ENCODE results near the gene BBS12.

- TF ChIP-seq TAF1 (IDR thresholded peaks at IDR 0.05; ENCODE audit: low read depth) (no peak), MAX (IDR thresholded peaks at IDR 0.05) (no peak), REST (IDR thresholded peaks at IDR 0.05; ENCODE audit: low read depth) (no peak)
Measured at GRCh38 chr4:122707497-122707896, 25.0 kb upstream of the BBS12 start.

Data from Ishikawa (cell line).